K562 (cell line): ENCODE results near the gene CTNNA3. TPM values are rescaled to one million over a fixed set of nuclear protein-coding genes. Genes with fewer than 3 reads are reported as not detected.

ENCODE experiments used
- ATAC-seq: fragments of 200-7000 bp; cut with Tn5 transposase; 3 replicates; pipeline ENCODE4 v1.9.1; 2020; ENCODE audit warnings: moderate library complexity
- BruUV-seq: library from RNA; stranded (reverse); fragments of 400-500 nt; replicated peaks from 2 replicates; lab custom pipeline; 2021; lab: Mats Ljungman, UMichigan
- CTCF ChIA-PET: fragments of 300-600 bp; formaldehyde crosslinking; extraction: SDS; loops from one replicate; lab custom pipeline; 2021; ENCODE audit warnings: low intra/inter-chr PET ratio; lab: Yijun Ruan, JAX
- POLR2A ChIA-PET: fragments of 300-600, 350-650 bp; sonication (Branson Sonifier 250); formaldehyde crosslinking; extraction: SDS; loops from one replicate; lab custom pipeline; 2021; ENCODE audit warnings: antibody characterized with exemption, inconsistent platforms; lab: Yijun Ruan, JAX
- DNase-seq, 4 experiments: peaks; one replicate each; pipeline versions ENCODE4 v3.0.0 to v3.0.0-alpha.2; 2011 to 2018; ENCODE audit warnings: low spot score in 3 of 4, mixed read lengths in 3 of 4; ENCODE audit errors: extremely low read depth in 1 of 4
- FAIRE-seq: peaks from 2 replicates; lab custom pipeline; 2011; peaks lifted over from hg19 to GRCh38; lab: Jason Lieb, UNC
- H2AFZ ChIP-seq: 2 replicates; pipeline ENCODE4 v1.6.0; 2011; ENCODE audit warnings: low read depth, low read length, control low read depth, inconsistent platforms
- H3K27ac ChIP-seq: fragments of 200-600 bp; 3 replicates; pipeline ENCODE4 v1.8.0; 2011; ENCODE audit warnings: low read depth, mild to moderate bottlenecking, control low read depth, inconsistent platforms, low read length, moderate library complexity, mixed read lengths; ENCODE audit errors: extremely low read depth
- H3K27me3 ChIP-seq, 2 experiments: fragments of 300-600 bp in 1 of 2; 2 replicates in 1 of 2; 3 replicates in 1 of 2; pipeline versions ENCODE4 v1.6.0 to v1.8.0; 2011; ENCODE audit warnings: inconsistent platforms in 2 of 2, low read length in 2 of 2, mild to moderate bottlenecking in 1 of 2, mixed read lengths in 1 of 2, moderate library complexity in 1 of 2; ENCODE audit not compliant: control insufficient read depth in 2 of 2, insufficient read depth in 2 of 2
- H3K36me3 ChIP-seq: fragments of 300-600 bp; 3 replicates; pipeline ENCODE4 v1.8.0; 2011; ENCODE audit warnings: mild to moderate bottlenecking, low read length, inconsistent platforms; ENCODE audit not compliant: control insufficient read depth, insufficient read depth
- H3K4me1 ChIP-seq, 2 experiments: fragments of 200-600 bp in 1 of 2; replicated peaks in 1 of 2; 2 replicates in 1 of 2; 3 replicates in 1 of 2; pipeline versions ENCODE4 v1.5.1 to v1.8.0; 2011; ENCODE audit warnings: inconsistent platforms in 2 of 2, low read length in 2 of 2, mild to moderate bottlenecking in 1 of 2, mixed read lengths in 1 of 2, moderate library complexity in 1 of 2; ENCODE audit not compliant: control insufficient read depth in 2 of 2, insufficient read depth in 2 of 2
- H3K4me2 ChIP-seq: 2 replicates; pipeline ENCODE4 v1.6.1; 2011; ENCODE audit warnings: low read length, control low read depth, inconsistent platforms, mixed read lengths; ENCODE audit not compliant: insufficient read depth
- H3K4me3 ChIP-seq: fragments of 200-600 bp; sonication (generic), shearing (Covaris generic); 2 replicates; pipeline ENCODE4 v1.5.1; 2016; ENCODE audit warnings: control low read depth, inconsistent platforms
- H3K79me2 ChIP-seq: fragments of 200-600 bp; 3 replicates; pipeline ENCODE4 v1.8.0; 2011; ENCODE audit warnings: low read length, inconsistent platforms; ENCODE audit not compliant: control insufficient read depth, insufficient read depth
- H3K9ac ChIP-seq, 2 experiments: 2 replicates each; pipeline versions ENCODE4 v1.6.0 to v1.6.1; 2011; ENCODE audit warnings: low read depth in 2 of 2, low read length in 2 of 2, control low read depth in 1 of 2, inconsistent platforms in 1 of 2, mild to moderate bottlenecking in 1 of 2, mixed read lengths in 1 of 2; ENCODE audit not compliant: insufficient read depth in 1 of 2
- H3K9me1 ChIP-seq: one replicate; pipeline ENCODE4 v1.6.0; 2011; ENCODE audit warnings: inconsistent platforms, mild to moderate bottlenecking, low read length, moderate library complexity; ENCODE audit not compliant: control insufficient read depth, insufficient read depth
- H3K9me3 ChIP-seq: replicated peaks from 2 replicates; pipeline ENCODE4 v1.5.1; 2011; ENCODE audit warnings: low read depth, low read length, inconsistent platforms; ENCODE audit not compliant: control insufficient read depth, insufficient read depth
- H4K20me1 ChIP-seq: replicated peaks from 2 replicates; pipeline ENCODE4 v1.6.1; 2011; ENCODE audit warnings: low read length, inconsistent platforms, mixed read lengths; ENCODE audit not compliant: control insufficient read depth, insufficient read depth
- ATF1 ChIP-seq, 2 experiments: fragments of 450-650 bp in 1 of 2; IDR thresholded peaks; 2 replicates each; pipeline ENCODE4 v1.6.1; 2016; ENCODE audit warnings: missing compliant biosample characterization in 1 of 2, missing genetic modification characterization in 1 of 2
- GTF3C2 ChIP-seq: IDR thresholded peaks from 3 replicates; pipeline ENCODE4 v1.6.1; 2011; ENCODE audit warnings: borderline replicate concordance, mild to moderate bottlenecking, moderate library complexity; ENCODE audit not compliant: insufficient read length; ENCODE audit errors: extremely low read depth
- RUNX1 ChIP-seq: sonication (generic); IDR thresholded peaks from 2 replicates; pipeline ENCODE4 v1.6.1; 2016; ENCODE audit warnings: antibody characterized with exemption, low read depth
- TOE1 ChIP-seq, 2 experiments: fragments of 450-650 bp in 1 of 2; sonication (generic) in 1 of 2; formaldehyde crosslinking in 1 of 2; IDR thresholded peaks; 2 replicates each; pipeline versions ENCODE4 v1.7.1 to v1.8.0; 2016 to 2022; ENCODE audit warnings: borderline replicate concordance in 2 of 2, mild to moderate bottlenecking in 2 of 2, antibody characterized with exemption in 1 of 2, inconsistent platforms in 1 of 2, low read depth in 1 of 2, missing genetic modification reagents in 1 of 2, moderate library complexity in 1 of 2
- ZSCAN32 ChIP-seq: fragments of 450-650 bp; formaldehyde crosslinking; IDR thresholded peaks from 2 replicates; pipeline ENCODE4 v1.4.0; 2020; ENCODE audit warnings: mild to moderate bottlenecking, moderate library complexity
- WGBS: fragments of 100-300 bp; shearing (Covaris generic); methylation state at CpG from one replicate; pipeline ENCODE4 v1.1.6; 2016; ENCODE audit warnings: low coverage, mixed read lengths; ENCODE audit not compliant: insufficient coverage; ENCODE audit errors: missing lambda C conversion rate; 5-methylcytosine and 5-hydroxymethylcytosine counted together
- in situ Hi-C: fragments of 300-500 bp; cut with MboI; formaldehyde crosslinking; loops from 4 replicates; pipeline ENCODE4 v1.15.0; 2018; ENCODE audit warnings: inconsistent platforms, mixed read lengths
- intact Hi-C: fragments of 100-400 bp; cut with micrococcal nuclease; formaldehyde crosslinking; loops from 2 replicates; pipeline ENCODE4 v1.14.2; 2022
- polyA plus RNA-seq, 8 experiments: library from polyadenylated mRNA; depleted of rRNA in 4 of 8; stranded (reverse) in 5 of 8; unstranded in 3 of 8; fragments of >200 nt; fragmentation: Nextera tagmentation in 2 of 8; fragmentation: Illumina TruSeq in 1 of 8; extraction: Ambion mirVana in 2 of 8; extraction: Trizol in 1 of 8; gene quantifications; 2 replicates each; pipeline versions ENCODE4 v1.2.1 to v1.2.3, GENCODE V29; 2011 to 2014; ENCODE audit warnings: inconsistent platforms in 1 of 8, missing spikeins in 1 of 8
- total RNA-seq, 7 experiments: library from RNA; depleted of rRNA in 6 of 7; stranded (reverse); fragments of >200 nt in 6 of 7; fragmentation: Illumina TruSeq in 2 of 7; extraction: Trizol in 2 of 7; gene quantifications; 2 replicates each; pipeline versions ENCODE4 v1.2.1 to v1.2.3, GENCODE V29; 2011 to 2021; ENCODE audit warnings: low replicate concordance in 1 of 7
- TF ChIP-seq, protein P1 (sequence below): sonication (generic); formaldehyde crosslinking; IDR thresholded peaks from 2 replicates; pipeline ENCODE4 v1.9.0; 2022; ENCODE audit warnings: mild to moderate bottlenecking, missing genetic modification reagents

The CTNNA3 gene
- total and polyA plus RNA-seq, 9 of the 15 experiments (the other 6 are each of a cell fraction or from before 2014, with no cell fraction given), result 0.04 TPM; not detected in 8

- no peak for FAIRE-seq
- H3K36me3 ChIP-seq, result no peaks in the 10 kb centered on the region
- no peak for DNase-seq
- POLR2A ChIA-PET, result no interaction called here
- no peak for TF ChIP-seq ZSCAN32
- TF ChIP-seq, protein P1, sequence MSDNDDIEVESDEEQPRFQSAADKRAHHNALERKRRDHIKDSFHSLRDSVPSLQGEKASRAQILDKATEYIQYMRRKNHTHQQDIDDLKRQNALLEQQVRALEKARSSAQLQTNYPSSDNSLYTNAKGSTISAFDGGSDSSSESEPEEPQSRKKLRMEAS (CRISPR knock-in tag), result no peak
- no peak for TF ChIP-seq ATF1 (CRISPR knock-in tag; IDR thresholded peaks at IDR 0.05)
- TF ChIP-seq ATF1 (tag; IDR thresholded peaks at IDR 0.05), result no peak
- no peak for TF ChIP-seq GTF3C2
- no peak for TF ChIP-seq TOE1 (IDR thresholded peaks at IDR 0.05; ENCODE audit: borderline replicate concordance)
- TF ChIP-seq TOE1 (CRISPR knock-in tag; IDR thresholded peaks at IDR 0.05; ENCODE audit: borderline replicate concordance, low read depth), result no peak
- no peak for TF ChIP-seq RUNX1
- no peak for ATAC-seq
- H3K9me1 ChIP-seq, result no peaks in the 10 kb centered on the region
- no peaks in the 10 kb centered on the region for H3K79me2 ChIP-seq
- H3K9me3 ChIP-seq, result no peaks in the 10 kb centered on the region
- WGBS, result under 1% methylated on average over 9 of the region's 9 CpGs
- intact Hi-C loops, result no loop called here
- in situ Hi-C loops, result no loop called here
- no TSS peak for BruUV-seq
- H3K4me2 ChIP-seq, result no peak overlapping the region
- no peaks in the 10 kb centered on the region for H3K27me3 ChIP-seq
- H3K4me1 ChIP-seq, result no peaks in the 10 kb centered on the region
- no peak overlapping the region for H3K4me3 ChIP-seq
- CTCF ChIA-PET, result no interaction called here
- H4K20me1 ChIP-seq, result no peaks in the 10 kb centered on the region
- no peak overlapping the region for H2AFZ ChIP-seq
- no peak overlapping the region for H3K9ac ChIP-seq
- no peak overlapping the region for H3K27ac ChIP-seq
Measured at GRCh38 chr10:67033878-67034277, 662.1 kb downstream of the CTNNA3 start.
